Activated CD8-positive, alpha-beta T cell treated with anti-CD3 and anti-CD28 coated beads, Interleukin-2, amount 10 ng/mL, durations not matched to agents 7 days and 5 days (primary cell): ENCODE data around the gene EFNA5. TPM values are rescaled to one million over a fixed set of nuclear protein-coding genes. Genes with fewer than 3 reads are reported as not detected.

Experiments used
- ATAC-seq: fragments of 150-1000 bp; cut with Tn5 transposase; one replicate; pipeline ENCODE4 v1.10.0; 2021; ENCODE audit warnings: moderate library complexity
- CTCF ChIA-PET: fragments of 350-600 bp; sonication (Branson Sonifier 250); formaldehyde crosslinking; loops from one replicate; lab custom pipeline; 2021; ENCODE audit warnings: antibody characterized with exemption; lab: Charles Lee
- POLR2A ChIA-PET: fragments of 350-600 bp; sonication (Branson Sonifier 250); formaldehyde crosslinking; loops from one replicate; lab custom pipeline; 2021; ENCODE audit warnings: antibody characterized with exemption; lab: Charles Lee
- DNase-seq: peaks from one replicate; pipeline ENCODE4 v3.0.0-alpha.2; 2020
- H3K27ac Mint-ChIP-seq: one replicate; pipeline ENCODE4 v1.8.0; 2021; ENCODE audit warnings: mild to moderate bottlenecking, mixed read lengths
- H3K27me3 Mint-ChIP-seq: one replicate; pipeline ENCODE4 v1.8.0; 2021; ENCODE audit warnings: low read depth, mixed read lengths
- H3K36me3 Mint-ChIP-seq: one replicate; pipeline ENCODE4 v1.8.0; 2021; ENCODE audit warnings: low read depth, mixed read lengths
- H3K4me1 Mint-ChIP-seq: one replicate; pipeline ENCODE4 v1.8.0; 2021; ENCODE audit warnings: low read depth, mixed read lengths
- H3K4me3 Mint-ChIP-seq: one replicate; pipeline ENCODE4 v1.8.0; 2021; ENCODE audit warnings: mild to moderate bottlenecking, mixed read lengths
- H3K9me3 Mint-ChIP-seq: one replicate; pipeline ENCODE4 v1.8.0; 2022; ENCODE audit warnings: mixed read lengths; ENCODE audit not compliant: insufficient read depth
- total RNA-seq, 2 experiments: library from RNA; stranded (reverse); gene quantifications; one replicate each; pipeline ENCODE4 v1.2.3, GENCODE V29; 2021

Gene EFNA5
- total RNA-seq, 2 experiments from 2014 or later = not detected

DNA sequence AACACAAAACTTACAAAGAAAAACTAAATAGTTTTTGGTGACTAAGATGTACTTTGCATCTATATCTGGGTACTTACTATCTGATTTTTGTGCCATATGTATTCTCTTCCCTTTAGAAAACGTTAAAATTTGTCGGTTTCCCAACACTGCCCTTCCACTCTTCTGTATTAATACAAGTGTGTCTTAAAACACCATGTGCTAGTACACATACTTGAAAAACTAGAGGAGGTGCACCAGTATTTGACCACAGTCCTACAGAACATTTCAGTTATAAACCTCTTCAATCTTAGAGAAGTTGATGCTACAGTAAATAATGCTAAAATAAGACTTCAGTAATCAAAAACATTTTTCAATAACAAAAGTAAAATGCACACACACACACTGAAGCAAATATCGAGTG is 251.2 kb downstream of the EFNA5 start:
- H3K27me3 Mint-ChIP-seq = peaks cover 4% of the 10 kb centered on the region
- no peak overlapping the region for H3K4me3 Mint-ChIP-seq

GRCh38 chr5:107418902-107419301 is 251.8 kb downstream of the EFNA5 start:
- CTCF ChIA-PET = no interaction called here
- POLR2A ChIA-PET = no interaction called here
- no peak for ATAC-seq
- no peak for DNase-seq
- Mint-ChIP-seq H3K9me3 (no peaks in the 10 kb centered on the region), H3K27ac (no peak overlapping the region), H3K36me3 (no peaks in the 10 kb centered on the region), H3K4me1 (no peaks in the 10 kb centered on the region), H3K4me3 (no peak overlapping the region), H3K27me3 (peaks cover 4% of the 10 kb centered on the region)

More for the DNA sequence above, 251.2 kb downstream of the EFNA5 start:
- H3K36me3 Mint-ChIP-seq = no peaks in the 10 kb centered on the region
- DNase-seq = no peak
- ChIA-PET POLR2A (no interaction called here), CTCF (no interaction called here)
- no peak overlapping the region for H3K27ac Mint-ChIP-seq
- H3K9me3 Mint-ChIP-seq = no peaks in the 10 kb centered on the region
- no peak for ATAC-seq
- no peaks in the 10 kb centered on the region for H3K4me1 Mint-ChIP-seq

DNA sequence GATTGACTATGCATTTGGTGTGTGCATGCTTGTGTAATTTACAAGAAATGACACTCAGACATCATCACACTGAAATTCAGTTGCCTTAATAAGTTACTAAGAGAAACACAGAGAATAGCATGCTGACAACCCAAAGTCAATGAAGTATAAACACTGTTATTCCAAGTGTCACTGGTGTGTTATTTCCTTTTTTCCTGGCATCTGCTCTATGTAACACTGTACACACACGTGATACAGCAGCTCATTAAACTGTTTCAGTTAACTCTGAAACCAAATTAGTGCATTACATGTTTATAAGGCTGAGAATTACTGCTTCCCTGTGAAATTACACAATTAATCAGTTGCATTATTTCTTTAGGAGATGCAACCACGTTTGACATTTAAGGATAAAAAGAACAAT is 252.7 kb downstream of the EFNA5 start:
- POLR2A ChIA-PET = no interaction called here
- CTCF ChIA-PET = no interaction called here
- no peak overlapping the region for H3K4me3 Mint-ChIP-seq
- H3K36me3 Mint-ChIP-seq = no peaks in the 10 kb centered on the region
- no peak overlapping the region for H3K27ac Mint-ChIP-seq
- DNase-seq (no peak), ATAC-seq (no peak)
- H3K9me3 Mint-ChIP-seq = no peaks in the 10 kb centered on the region
- peaks cover 5% of the 10 kb centered on the region for H3K27me3 Mint-ChIP-seq
- no peaks in the 10 kb centered on the region for H3K4me1 Mint-ChIP-seq

DNA sequence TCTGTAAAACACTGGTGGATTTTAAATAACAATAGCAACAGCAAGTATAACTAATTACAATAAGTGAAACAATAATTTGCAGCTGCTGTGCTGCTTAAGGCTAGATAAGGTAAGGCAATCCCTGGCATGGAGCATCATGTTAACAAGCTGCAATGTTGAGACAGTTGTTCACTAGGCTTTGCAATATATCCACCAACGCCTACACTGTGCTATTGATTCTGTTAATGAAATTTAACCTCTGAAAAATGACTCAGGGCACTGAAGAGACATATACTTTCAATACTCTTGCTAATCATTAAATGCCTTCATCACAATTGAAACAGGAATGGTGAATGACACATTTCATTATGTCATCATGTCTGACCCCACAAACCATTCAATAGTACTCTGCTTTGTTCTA is 255.0 kb downstream of the EFNA5 start:
- no peak overlapping the region for H3K27ac Mint-ChIP-seq
- ATAC-seq = no peak
- H3K27me3 Mint-ChIP-seq = peaks cover 1% of the 10 kb centered on the region
- H3K9me3 Mint-ChIP-seq = no peaks in the 10 kb centered on the region
- no peaks in the 10 kb centered on the region for H3K36me3 Mint-ChIP-seq
- H3K4me1 Mint-ChIP-seq = no peaks in the 10 kb centered on the region
- no peak for DNase-seq
- no peak overlapping the region for H3K4me3 Mint-ChIP-seq
- CTCF ChIA-PET = no interaction called here
- POLR2A ChIA-PET = no interaction called here

GRCh38 chr5:107414802-107415201 is 255.9 kb downstream of the EFNA5 start:
- Mint-ChIP-seq H3K27me3 (peaks cover 1% of the 10 kb centered on the region), H3K36me3 (no peaks in the 10 kb centered on the region), H3K27ac (no peak overlapping the region), H3K4me1 (no peaks in the 10 kb centered on the region), H3K4me3 (no peak overlapping the region), H3K9me3 (no peaks in the 10 kb centered on the region)
- DNase-seq (no peak), ATAC-seq (no peak)
- CTCF ChIA-PET = no interaction called here
- POLR2A ChIA-PET = no interaction called here

DNA sequence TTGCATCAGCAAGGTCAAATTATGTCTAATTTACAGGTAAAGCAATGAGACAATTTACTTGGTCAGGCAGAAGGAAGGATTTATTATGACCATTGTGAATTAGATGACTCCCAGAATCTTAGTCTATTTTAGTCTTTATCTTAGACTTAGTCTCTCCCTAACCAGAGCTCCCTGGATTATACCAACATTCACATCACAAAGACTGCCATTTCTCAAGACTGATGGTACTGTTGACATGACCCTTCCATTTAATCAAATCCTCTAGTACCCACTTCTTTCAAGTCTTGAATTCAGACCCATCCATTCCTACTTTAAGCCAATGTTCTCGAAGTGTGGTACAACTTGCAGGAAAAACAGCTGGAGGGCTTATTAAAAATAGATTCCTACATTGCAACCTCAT is 257.0 kb downstream of the EFNA5 start:
- POLR2A ChIA-PET = no interaction called here
- Mint-ChIP-seq H3K27ac (no peak overlapping the region), H3K27me3 (peaks cover 1% of the 10 kb centered on the region), H3K36me3 (no peaks in the 10 kb centered on the region), H3K4me1 (no peaks in the 10 kb centered on the region), H3K4me3 (no peak overlapping the region), H3K9me3 (no peaks in the 10 kb centered on the region)
- ATAC-seq = no peak
- CTCF ChIA-PET = no interaction called here
- DNase-seq = no peak

DNA sequence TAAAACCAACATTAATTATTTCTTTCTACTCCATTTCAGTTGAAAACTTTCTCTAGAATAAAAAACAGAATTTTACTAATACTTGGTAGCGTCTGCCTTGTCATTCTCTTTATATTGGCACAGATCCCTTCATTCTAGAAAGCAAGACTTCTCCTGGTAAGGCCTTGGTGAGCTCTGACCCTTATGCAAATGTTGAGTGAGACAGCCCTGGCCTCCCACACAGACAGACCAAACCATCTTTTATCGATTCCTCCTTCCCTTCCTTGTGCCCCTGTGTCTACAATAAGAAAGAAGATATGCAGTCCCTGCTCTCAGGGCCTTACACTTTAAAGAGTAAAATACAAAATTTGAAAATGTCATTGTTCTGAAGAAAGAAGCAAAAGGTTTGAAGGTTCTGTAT is 262.2 kb downstream of the EFNA5 start:
- CTCF ChIA-PET = no interaction called here
- POLR2A ChIA-PET = no interaction called here
- Mint-ChIP-seq H3K27ac (no peak overlapping the region), H3K36me3 (no peaks in the 10 kb centered on the region), H3K4me1 (no peaks in the 10 kb centered on the region), H3K27me3 (peaks cover 1% of the 10 kb centered on the region), H3K4me3 (no peak overlapping the region), H3K9me3 (no peaks in the 10 kb centered on the region)
- DNase-seq (no peak), ATAC-seq (no peak)

- ATAC-seq (no peak), DNase-seq (no peak)
- H3K27me3 Mint-ChIP-seq = no peaks in the 10 kb centered on the region
- no peaks in the 10 kb centered on the region for H3K36me3 Mint-ChIP-seq
- no peak overlapping the region for H3K27ac Mint-ChIP-seq
- ChIA-PET POLR2A (no interaction called here), CTCF (no interaction called here)
- H3K9me3 Mint-ChIP-seq = no peaks in the 10 kb centered on the region
- H3K4me3 Mint-ChIP-seq = no peak overlapping the region
- no peaks in the 10 kb centered on the region for H3K4me1 Mint-ChIP-seq
Measured at GRCh38 chr5:107407713-107408298, 262.9 kb downstream of the EFNA5 start.

DNA sequence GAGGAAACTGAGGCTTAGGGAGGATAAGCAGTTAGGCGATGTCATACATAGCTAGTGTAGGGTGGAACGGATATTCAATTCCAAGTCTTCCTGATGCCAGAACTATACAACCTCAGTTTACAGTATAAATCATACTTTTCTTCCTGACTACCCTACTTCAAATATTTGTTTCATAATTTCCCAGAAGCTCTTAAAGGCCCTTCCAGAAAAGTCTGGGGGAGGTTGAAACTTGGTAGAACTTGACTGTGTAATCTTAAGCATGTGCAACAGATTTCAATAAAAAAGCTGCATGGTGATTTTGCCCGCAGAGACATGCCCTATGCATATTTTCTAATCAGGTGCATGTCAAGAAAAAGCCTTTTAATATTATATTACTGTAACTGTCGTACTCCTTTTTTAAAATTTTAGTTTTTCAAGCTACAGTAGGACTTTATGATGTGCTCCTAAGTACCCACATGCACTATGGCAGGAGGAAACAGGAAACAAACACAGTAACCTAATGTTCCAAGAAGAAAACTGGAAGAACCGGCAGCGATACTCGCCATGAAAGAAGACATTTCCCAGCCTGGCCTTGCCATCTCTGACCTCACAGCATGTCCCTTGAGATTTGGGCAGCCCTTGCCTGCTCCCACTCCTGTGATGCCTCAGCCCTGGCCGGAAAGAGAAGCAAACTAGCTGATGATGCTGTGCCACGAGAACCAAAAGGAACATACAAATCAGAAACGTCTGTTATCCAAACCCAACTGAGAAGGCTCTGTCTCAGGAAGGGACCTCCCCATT is 266.0 kb downstream of the EFNA5 start:
- Mint-ChIP-seq H3K36me3 (no peaks in the 10 kb centered on the region), H3K27ac (no peak overlapping the region), H3K4me1 (no peaks in the 10 kb centered on the region), H3K4me3 (no peak overlapping the region), H3K27me3 (no peaks in the 10 kb centered on the region), H3K9me3 (no peaks in the 10 kb centered on the region)
- DNase-seq (no peak), ATAC-seq (no peak)
- CTCF ChIA-PET = interaction anchor here (1.5 kb wide), 1 partner anchor 17 kb away, joined by 3 read pairs; no protein-coding TSS in a partner anchor
- POLR2A ChIA-PET = no interaction called here

GRCh38 chr5:107403228-107403953 is 267.3 kb downstream of the EFNA5 start:
- CTCF ChIA-PET = interaction anchor here (0.7 to 1.5 kb wide), 2 partner anchors 16 to 354 kb away, joined by 3 read pairs; no protein-coding TSS in a partner anchor
- no peaks in the 10 kb centered on the region for H3K36me3 Mint-ChIP-seq
- H3K4me1 Mint-ChIP-seq = no peaks in the 10 kb centered on the region
- POLR2A ChIA-PET = no interaction called here
- DNase-seq = no peak
- H3K27ac Mint-ChIP-seq = no peak overlapping the region
- no peaks in the 10 kb centered on the region for H3K27me3 Mint-ChIP-seq
- no peaks in the 10 kb centered on the region for H3K9me3 Mint-ChIP-seq
- ATAC-seq = no peak
- no peak overlapping the region for H3K4me3 Mint-ChIP-seq

- DNase-seq = no peak
- POLR2A ChIA-PET = no interaction called here
- Mint-ChIP-seq H3K4me1 (no peaks in the 10 kb centered on the region), H3K27ac (no peak overlapping the region), H3K36me3 (no peaks in the 10 kb centered on the region), H3K4me3 (no peak overlapping the region), H3K9me3 (no peaks in the 10 kb centered on the region), H3K27me3 (no peaks in the 10 kb centered on the region)
- ATAC-seq = no peak
- CTCF ChIA-PET = interaction anchor here (0.7 kb wide), 1 partner anchor 353 kb away, joined by 3 read pairs; no protein-coding TSS in a partner anchor
Measured at GRCh38 chr5:107402434-107403227, 268.1 kb downstream of the EFNA5 start.
